Neural cell (in vitro differentiated cells): ENCODE measurements around the gene RTL1. TPM values are rescaled to one million over a fixed set of nuclear protein-coding genes. Genes with fewer than 3 reads are reported as not detected.

Experiments used
- H2AFZ ChIP-seq: fragments of 200-600, 300-800 bp; sonication (generic), shearing (Covaris generic); 2 replicates; pipeline ENCODE4 v1.6.0; 2014; ENCODE audit warnings: low read depth, mild to moderate bottlenecking, antibody characterized with exemption, low read length, moderate library complexity
- H3F3A ChIP-seq: fragments of 200-600 bp; shearing (Covaris generic); 2 replicates; pipeline ENCODE4 v1.6.1; 2016; ENCODE audit warnings: mild to moderate bottlenecking, moderate library complexity, mixed read lengths, antibody characterized with exemption, low read length; ENCODE audit not compliant: insufficient read depth, poor library complexity, severe bottlenecking
- H3K27ac ChIP-seq: fragments of 200-600, 300-800 bp; sonication (generic), shearing (Covaris generic); 2 replicates; pipeline ENCODE4 v1.5.1; 2014; ENCODE audit warnings: mild to moderate bottlenecking, low read length, moderate library complexity
- H3K27me3 ChIP-seq: fragments of 300-800, 200-600 bp; sonication (generic), shearing (Covaris generic); 2 replicates; pipeline ENCODE4 v1.6.0; 2014; ENCODE audit warnings: mild to moderate bottlenecking, low read depth, low read length, moderate library complexity; ENCODE audit not compliant: insufficient read depth
- H3K36me3 ChIP-seq: fragments of 300-800, 200-600 bp; sonication (generic), shearing (Covaris generic); 2 replicates; pipeline ENCODE4 v1.5.1; 2014; ENCODE audit warnings: mild to moderate bottlenecking, antibody characterized with exemption, low read length, moderate library complexity; ENCODE audit not compliant: insufficient read depth
- H3K4me2 ChIP-seq: fragments of 300-800, 200-600 bp; sonication (generic), shearing (Covaris generic); 2 replicates; pipeline ENCODE4 v1.6.0; 2014; ENCODE audit warnings: mild to moderate bottlenecking, low read length
- H3K4me3 ChIP-seq: fragments of 300-800, 200-600 bp; sonication (generic), shearing (Covaris generic); 2 replicates; pipeline ENCODE4 v1.5.1; 2014; ENCODE audit warnings: mild to moderate bottlenecking, low read length, moderate library complexity
- H3K79me2 ChIP-seq: fragments of 200-600 bp; shearing (Covaris generic); replicated peaks from 2 replicates; pipeline ENCODE4 v1.6.0; 2014; ENCODE audit warnings: mild to moderate bottlenecking, low read length, moderate library complexity; ENCODE audit not compliant: insufficient read depth
- H3K9ac ChIP-seq: fragments of 300-800, 200-600 bp; sonication (generic), shearing (Covaris generic); 2 replicates; pipeline ENCODE4 v1.6.1; 2016; ENCODE audit warnings: mild to moderate bottlenecking, low read length, mixed read lengths
- H3K9me2 ChIP-seq: fragments of 200-600 bp; shearing (Covaris generic); 2 replicates; pipeline ENCODE4 v1.6.1; 2016; ENCODE audit warnings: mild to moderate bottlenecking, low read length, mixed read lengths; ENCODE audit not compliant: insufficient read depth
- H3K9me3 ChIP-seq: fragments of 200-600, 300-800 bp; sonication (generic), shearing (Covaris generic); 2 replicates; pipeline ENCODE4 v1.6.1; 2016; ENCODE audit warnings: mild to moderate bottlenecking, mixed run types, low read length, moderate library complexity, mixed read lengths
- H4K20me1 ChIP-seq: fragments of 200-600 bp; shearing (Covaris generic); 2 replicates; pipeline ENCODE4 v1.6.1; 2016; ENCODE audit warnings: mild to moderate bottlenecking, mixed run types; ENCODE audit not compliant: insufficient read depth
- CTCF ChIP-seq: fragments of 450-650 bp; IDR thresholded peaks from 2 replicates; pipeline ENCODE4 v1.5.1; 2014; ENCODE audit warnings: antibody characterized with exemption, mild to moderate bottlenecking, moderate library complexity; ENCODE audit not compliant: poor library complexity, severe bottlenecking
- EP300 ChIP-seq: fragments of 450-650 bp; conservative IDR thresholded peaks from 2 replicates; pipeline ENCODE4 v1.6.1; 2014; ENCODE audit warnings: antibody characterized with exemption, mild to moderate bottlenecking, moderate library complexity; ENCODE audit not compliant: poor library complexity, severe bottlenecking
- EZH2 ChIP-seq: fragments of 200-600, 300-800 bp; shearing (Covaris generic), sonication (generic); IDR thresholded peaks from 2 replicates; pipeline ENCODE4 v1.6.1; 2014; ENCODE audit warnings: antibody characterized with exemption, low read length, borderline replicate concordance, mild to moderate bottlenecking; ENCODE audit not compliant: insufficient read depth, poor library complexity, severe bottlenecking
- MXI1 ChIP-seq: fragments of 450-650 bp; conservative IDR thresholded peaks from 2 replicates; pipeline ENCODE4 v1.6.1; 2014; ENCODE audit warnings: antibody characterized with exemption, mild to moderate bottlenecking; ENCODE audit not compliant: poor library complexity, severe bottlenecking
- POLR2AphosphoS5 ChIP-seq: IDR thresholded peaks from 2 replicates; pipeline ENCODE4 v1.6.1; 2012
- RAD21 ChIP-seq: fragments of 450-650 bp; conservative IDR thresholded peaks from 2 replicates; pipeline ENCODE4 v1.6.1; 2014; ENCODE audit warnings: antibody characterized with exemption, mild to moderate bottlenecking, moderate library complexity
- REST ChIP-seq: IDR thresholded peaks from 2 replicates; pipeline ENCODE4 v1.6.1; 2012; ENCODE audit warnings: borderline replicate concordance
- SMC3 ChIP-seq: fragments of 450-650 bp; conservative IDR thresholded peaks from 2 replicates; pipeline ENCODE4 v1.6.1; 2014; ENCODE audit warnings: antibody characterized with exemption, mild to moderate bottlenecking, moderate library complexity; ENCODE audit not compliant: poor library complexity
- TAF1 ChIP-seq: IDR thresholded peaks from 2 replicates; pipeline ENCODE4 v1.6.1; 2012; ENCODE audit warnings: low read depth
- polyA plus RNA-seq: library from polyadenylated mRNA; depleted of rRNA; stranded (reverse); fragments of >200 nt; gene quantifications from 2 replicates; pipeline ENCODE4 v1.2.3, GENCODE V29; 2014

The RTL1 gene
- polyA plus RNA-seq, 1 donor from 2014 or later, result not detected

- Histone ChIP-seq H2AFZ (no peak overlapping the region), H3K9ac (no peak overlapping the region), H3K27me3 (no peaks in the 10 kb centered on the region), H3F3A (no peaks in the 10 kb centered on the region), H3K9me2 (no peaks in the 10 kb centered on the region), H3K9me3 (no peaks in the 10 kb centered on the region), H3K4me3 (no peak overlapping the region), H3K27ac (no peak overlapping the region), H3K36me3 (no peaks in the 10 kb centered on the region), H3K4me2 (no peak overlapping the region), H4K20me1 (no peaks in the 10 kb centered on the region), H3K79me2 (no peaks in the 10 kb centered on the region)
- TF ChIP-seq POLR2AphosphoS5, result no peak
- no peak for TF ChIP-seq EZH2
- TF ChIP-seq CTCF, result no peak
- TF ChIP-seq RAD21, result no peak
- TF ChIP-seq EP300, result no peak
- TF ChIP-seq TAF1, result no peak
- no peak for TF ChIP-seq SMC3
- TF ChIP-seq MXI1, result no peak
- no peak for TF ChIP-seq REST
Observed at GRCh38 chr14:100855256-100855930, 48.1 kb downstream of the RTL1 start.

GRCh38 chr14:100854435-100854834 lies 49.1 kb downstream of the RTL1 start:
- H2AFZ ChIP-seq, result no peak overlapping the region
- H3K79me2 ChIP-seq, result no peaks in the 10 kb centered on the region
- H3K4me3 ChIP-seq, result no peak overlapping the region
- H3K4me2 ChIP-seq, result no peak overlapping the region
- no peaks in the 10 kb centered on the region for H3K36me3 ChIP-seq
- no peaks in the 10 kb centered on the region for H3F3A ChIP-seq
- no peak for TF ChIP-seq REST
- no peak for TF ChIP-seq EP300
- no peak for TF ChIP-seq TAF1
- TF ChIP-seq POLR2AphosphoS5, result no peak
- TF ChIP-seq SMC3, result no peak
- TF ChIP-seq MXI1, result no peak
- no peak for TF ChIP-seq CTCF
- TF ChIP-seq EZH2, result no peak
- TF ChIP-seq RAD21, result no peak
- no peaks in the 10 kb centered on the region for H4K20me1 ChIP-seq
- H3K27ac ChIP-seq, result no peak overlapping the region
- H3K9me2 ChIP-seq, result no peaks in the 10 kb centered on the region
- no peak overlapping the region for H3K9ac ChIP-seq
- no peaks in the 10 kb centered on the region for H3K27me3 ChIP-seq
- no peaks in the 10 kb centered on the region for H3K9me3 ChIP-seq
